Left ventricle myocardium inferior (tissue), 1 donor: Measurements from ENCODE around the gene SEC22C. TPM values are rescaled to one million over a fixed set of nuclear protein-coding genes. Genes with fewer than 3 reads are reported as not detected.

Source experiments
- DNase-seq: peaks from one replicate; pipeline ENCODE4 v3.0.0-alpha.2; 2020
- H3K27ac ChIP-seq: fragments of 200-600 bp; replicated peaks from 2 replicates; pipeline ENCODE4 v1.8.0; 2021
- H3K27me3 ChIP-seq: fragments of 200-600 bp; 2 replicates; pipeline ENCODE4 v1.8.0; 2021; ENCODE audit warnings: low read depth
- H3K36me3 ChIP-seq: fragments of 200-600 bp; 2 replicates; pipeline ENCODE4 v1.8.0; 2021
- H3K4me1 ChIP-seq: fragments of 200-600 bp; 2 replicates; pipeline ENCODE4 v1.8.0; 2021
- H3K4me3 ChIP-seq: fragments of 200-600 bp; 2 replicates; pipeline ENCODE4 v1.8.0; 2021; ENCODE audit warnings: mild to moderate bottlenecking, moderate library complexity
- H3K9me3 ChIP-seq: fragments of 200-600 bp; replicated peaks from 2 replicates; pipeline ENCODE4 v1.8.0; 2021
- CTCF ChIP-seq: fragments of 200-600 bp; IDR thresholded peaks from 2 replicates; pipeline ENCODE4 v1.8.0; 2021; ENCODE audit warnings: antibody characterized with exemption, mild to moderate bottlenecking, borderline replicate concordance
- intact Hi-C: fragments of 100-400 bp; cut with micrococcal nuclease; formaldehyde crosslinking; loops from one replicate; pipeline ENCODE4 v1.11.0; 2022
- total RNA-seq: library from RNA; stranded (reverse); fragmentation: NEBNext Ultra II Directional; extraction: Animal tissue kit (Norgen Biotek cat#: 25700); gene quantifications from one replicate; pipeline ENCODE4 v1.2.1, GENCODE V29; 2021
- donor health status: DM: no; HTN: yes; CAD: no; lungs with severe emphysema.

The SEC22C gene
- total RNA-seq, 1 donor from 2014 or later = 23.0 TPM

DNA sequence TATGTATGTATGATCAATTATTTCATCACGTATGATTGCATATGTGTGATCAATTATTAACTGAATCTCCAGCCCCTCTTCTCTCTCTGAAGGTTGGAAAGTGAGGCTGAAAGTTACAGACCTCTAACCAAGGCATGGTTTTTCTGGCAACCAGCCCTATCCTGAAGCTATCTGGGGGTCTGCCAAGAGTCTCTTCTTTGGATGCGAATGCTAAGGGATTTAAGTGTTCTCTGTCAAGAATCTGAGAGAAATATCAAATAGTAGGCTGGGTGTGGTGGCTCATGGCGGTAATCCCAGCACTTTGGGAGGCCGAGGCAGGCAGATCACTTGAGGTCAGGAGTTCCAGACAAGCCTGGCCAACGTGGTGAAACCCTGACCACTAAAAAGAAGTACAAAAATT, 26.8 kb upstream of the SEC22C start:
- DNase-seq = no peak
- Histone ChIP-seq H3K27ac (peak overlapping the region; percentile 65), H3K4me3 (no peak overlapping the region), H3K36me3 (peaks cover 8% of the 10 kb centered on the region), H3K4me1 (peaks cover 89% of the 10 kb centered on the region), H3K9me3 (peaks cover 9% of the 10 kb centered on the region), H3K27me3 (no peaks in the 10 kb centered on the region)
- intact Hi-C loops = no loop called here
- TF ChIP-seq CTCF = no peak

GRCh38 chr3:42605546-42606173, 23.9 kb upstream of the SEC22C start:
- Histone ChIP-seq H3K27me3 (no peaks in the 10 kb centered on the region), H3K27ac (peak overlapping the region; percentile 99), H3K36me3 (peaks cover 11% of the 10 kb centered on the region), H3K4me3 (no peak overlapping the region), H3K4me1 (peaks cover 88% of the 10 kb centered on the region), H3K9me3 (peaks cover 13% of the 10 kb centered on the region)
- intact Hi-C loops = no loop called here
- no peak for DNase-seq
- no peak for TF ChIP-seq CTCF

DNA sequence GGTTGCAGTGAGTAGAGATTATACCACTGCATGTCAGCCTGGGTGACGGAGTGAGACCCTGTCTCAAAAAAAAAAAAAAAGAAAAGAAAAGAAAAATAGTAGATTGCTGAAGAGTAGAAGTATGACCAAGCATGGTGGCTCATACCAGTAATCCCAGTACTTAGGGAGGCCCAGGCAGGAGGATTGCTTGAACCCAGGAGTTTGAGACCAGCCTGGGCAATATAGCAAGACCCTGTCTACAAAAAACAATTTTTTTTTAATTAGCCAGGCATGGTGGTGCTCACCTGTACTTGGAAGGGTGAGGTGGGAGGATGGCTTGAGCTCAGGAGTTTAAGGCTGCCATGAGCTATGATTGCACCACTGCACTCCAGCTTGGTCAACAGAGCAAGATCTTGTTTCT, 21.2 kb upstream of the SEC22C start:
- peaks cover 13% of the 10 kb centered on the region for H3K9me3 ChIP-seq
- intact Hi-C loops = no loop called here
- H3K36me3 ChIP-seq = peaks cover 11% of the 10 kb centered on the region
- peak overlapping the region; percentile 93 for H3K4me3 ChIP-seq
- H3K27ac ChIP-seq = peak overlapping the region; percentile 99
- H3K4me1 ChIP-seq = peaks cover 69% of the 10 kb centered on the region
- no peak for DNase-seq
- no peaks in the 10 kb centered on the region for H3K27me3 ChIP-seq
- TF ChIP-seq CTCF = no peak

- intact Hi-C loops = no loop called here
- peaks cover 66% of the 10 kb centered on the region for H3K4me1 ChIP-seq
Observed at GRCh38 chr3:42601896-42602581, 20.3 kb upstream of the SEC22C start.

GRCh38 chr3:42600958-42601675, 19.4 kb upstream of the SEC22C start:
- TF ChIP-seq CTCF = no peak
- H3K4me1 ChIP-seq = peaks cover 58% of the 10 kb centered on the region
- H3K27me3 ChIP-seq = no peaks in the 10 kb centered on the region
- peak; percentile 72 for DNase-seq
- H3K9me3 ChIP-seq = peaks cover 13% of the 10 kb centered on the region
- peaks cover 11% of the 10 kb centered on the region for H3K36me3 ChIP-seq
- intact Hi-C loops = no loop called here
- H3K4me3 ChIP-seq = peak overlapping the region; percentile 93
- peak overlapping the region; percentile 99 for H3K27ac ChIP-seq

More at GRCh38 chr3:42601896-42602581, 20.3 kb upstream of the SEC22C start:
- Histone ChIP-seq H3K27me3 (no peaks in the 10 kb centered on the region), H3K9me3 (peaks cover 13% of the 10 kb centered on the region), H3K36me3 (peaks cover 11% of the 10 kb centered on the region), H3K27ac (peak overlapping the region; percentile 99), H3K4me3 (peak overlapping the region; percentile 93)
- no peak for DNase-seq
- no peak for TF ChIP-seq CTCF
